Articular chondrocyte of knee joint (primary cell): Measurements from ENCODE around the gene TNP1. TPM values are rescaled to one million over a fixed set of nuclear protein-coding genes. Genes with fewer than 3 reads are reported as not detected.

ENCODE experiments used
- total RNA-seq: library from RNA; depleted of rRNA; stranded (reverse); fragments of >200 nt; gene quantifications from 2 replicates; pipeline ENCODE4 v1.2.3, GENCODE V29; 2012

TNP1 gene
- not detected in 2 replicates for total RNA-seq

GRCh38 chr2:216859944-216860343, at the start of gene TNP1:
TNP1 (minus strand) TSS chr2:216860064; CDS start chr2:216860034, 30 bp downstream.

Other genes starting within 250 kb of the TNP1 start
- 13.5 and 13.6 TPM in 2 replicates for gene IGFBP2, start 226.6 kb downstream of the TNP1 start, total RNA-seq
- gene IGFBP5, start 164.5 kb downstream of the TNP1 start, total RNA-seq: 706 and 1,050 TPM in 2 replicates